Uterus (tissue), 4 donors: ENCODE data around the gene LPCAT1. TPM values are rescaled to one million over a fixed set of nuclear protein-coding genes. Genes with fewer than 3 reads are reported as not detected.
"Not testable (repeated sequence)": the region's sequence is repeated elsewhere in the genome, so short reads cannot be mapped to it uniquely, and the experiment has no call there.

ENCODE experiments used
- DNase-seq, 2 donors: peaks; one replicate each; pipeline ENCODE4 v3.0.0-alpha.2; 2019 to 2020
- H3K27ac ChIP-seq, 2 donors: fragments of 200-600 bp; sonication (generic); 1 replicate in 1 of 2; 2 replicates in 1 of 2; pipeline ENCODE4 v1.5.1; 2016 to 2018
- H3K27me3 ChIP-seq, 2 donors: fragments of 200-600 bp; sonication (generic); one replicate each; pipeline ENCODE4 v1.5.1; 2018 to 2019; ENCODE audit warnings: control low read depth in 1 of 2
- H3K36me3 ChIP-seq, 2 donors: fragments of 200-600 bp; sonication (generic); one replicate each; pipeline ENCODE4 v1.5.1; 2019; ENCODE audit warnings: control low read depth in 1 of 2
- H3K4me1 ChIP-seq, 2 donors: fragments of 200-600 bp; sonication (generic); one replicate each; pipeline ENCODE4 v1.5.1; 2018 to 2019; ENCODE audit warnings: control low read depth in 1 of 2
- H3K4me3 ChIP-seq, 2 donors: fragments of 200-600 bp; sonication (generic); 1 replicate in 1 of 2; 2 replicates in 1 of 2; pipeline ENCODE4 v1.5.1; 2018 to 2019; ENCODE audit warnings: mild to moderate bottlenecking in 1 of 2
- H3K9me3 ChIP-seq, 2 donors: fragments of 200-600 bp; sonication (generic); one replicate each; pipeline ENCODE4 v1.5.1; 2019; ENCODE audit warnings: control low read depth in 1 of 2
- POLR2A ChIP-seq, 2 donors: fragments of 450-650 bp; IDR thresholded peaks; one replicate each; pipeline ENCODE4 v1.6.1; 2016; ENCODE audit warnings: antibody characterized with exemption in 2 of 2, mild to moderate bottlenecking in 1 of 2, moderate library complexity in 1 of 2
- intact Hi-C: fragments of 100-400 bp; cut with DNase I; formaldehyde crosslinking; loops from one replicate; pipeline ENCODE4 v1.15.1; 2023; ENCODE audit warnings: low total_unique reads
- total RNA-seq, 4 donors: library from RNA; depleted of rRNA in 3 of 4; stranded (reverse); fragments of >200 nt in 3 of 4; gene quantifications; one replicate each; pipeline versions ENCODE4 v1.1.0 to v1.2.4, GENCODE V29; 2014 to 2023
- TF ChIP-seq, protein P1 (sequence below), 4 experiments: fragments of 200-600 bp in 2 of 4; fragments of 450-650 bp in 2 of 4; sonication (generic) in 2 of 4; IDR thresholded peaks; one replicate each; pipeline ENCODE4 v1.5.1; 2016 to 2019; ENCODE audit warnings: antibody characterized with exemption in 4 of 4, mild to moderate bottlenecking in 2 of 4, moderate library complexity in 1 of 4
- donor health status: DM: yes; HTN: yes; CAD: no.

The LPCAT1 gene
- total RNA-seq, 4 donors from 2014 or later: 21.5 to 51.0 (median 40.0) TPM

DNA sequence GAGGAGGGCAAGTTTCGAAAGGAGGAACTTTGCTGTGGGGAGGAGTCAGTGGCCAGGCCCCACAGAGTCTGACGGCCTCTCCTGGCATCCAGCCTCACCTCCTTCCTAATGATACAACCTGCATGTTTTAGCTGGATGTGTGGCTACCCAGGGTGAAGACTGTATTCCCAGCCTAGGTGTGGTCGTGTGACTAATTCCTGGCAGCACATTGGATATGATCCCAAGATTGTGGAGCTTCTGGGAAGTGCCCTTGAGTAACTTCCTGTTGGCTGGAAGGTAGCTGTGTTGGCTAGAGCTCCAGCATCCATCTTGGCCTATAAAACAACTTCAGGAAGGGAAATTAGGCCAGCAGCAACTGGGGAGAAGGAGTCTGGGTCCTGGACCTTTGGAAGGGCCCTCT is 19.0 kb upstream of the LPCAT1 start:
- Histone ChIP-seq H3K4me3 (no peak overlapping the region), H3K36me3 (no peaks in the 10 kb centered on the region), H3K27ac (no peak overlapping the region), H3K4me1 (no peaks in the 10 kb centered on the region), H3K9me3 (no peaks in the 10 kb centered on the region), H3K27me3 (no peaks in the 10 kb centered on the region)
- intact Hi-C loops: no loop called here
- TF ChIP-seq, protein P1, sequence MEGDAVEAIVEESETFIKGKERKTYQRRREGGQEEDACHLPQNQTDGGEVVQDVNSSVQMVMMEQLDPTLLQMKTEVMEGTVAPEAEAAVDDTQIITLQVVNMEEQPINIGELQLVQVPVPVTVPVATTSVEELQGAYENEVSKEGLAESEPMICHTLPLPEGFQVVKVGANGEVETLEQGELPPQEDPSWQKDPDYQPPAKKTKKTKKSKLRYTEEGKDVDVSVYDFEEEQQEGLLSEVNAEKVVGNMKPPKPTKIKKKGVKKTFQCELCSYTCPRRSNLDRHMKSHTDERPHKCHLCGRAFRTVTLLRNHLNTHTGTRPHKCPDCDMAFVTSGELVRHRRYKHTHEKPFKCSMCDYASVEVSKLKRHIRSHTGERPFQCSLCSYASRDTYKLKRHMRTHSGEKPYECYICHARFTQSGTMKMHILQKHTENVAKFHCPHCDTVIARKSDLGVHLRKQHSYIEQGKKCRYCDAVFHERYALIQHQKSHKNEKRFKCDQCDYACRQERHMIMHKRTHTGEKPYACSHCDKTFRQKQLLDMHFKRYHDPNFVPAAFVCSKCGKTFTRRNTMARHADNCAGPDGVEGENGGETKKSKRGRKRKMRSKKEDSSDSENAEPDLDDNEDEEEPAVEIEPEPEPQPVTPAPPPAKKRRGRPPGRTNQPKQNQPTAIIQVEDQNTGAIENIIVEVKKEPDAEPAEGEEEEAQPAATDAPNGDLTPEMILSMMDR (IDR thresholded peaks at IDR 0.05): no peak
- no peak for TF ChIP-seq POLR2A (IDR thresholded peaks at IDR 0.05)
- peak; percentile 39 to 73 for DNase-seq

DNA sequence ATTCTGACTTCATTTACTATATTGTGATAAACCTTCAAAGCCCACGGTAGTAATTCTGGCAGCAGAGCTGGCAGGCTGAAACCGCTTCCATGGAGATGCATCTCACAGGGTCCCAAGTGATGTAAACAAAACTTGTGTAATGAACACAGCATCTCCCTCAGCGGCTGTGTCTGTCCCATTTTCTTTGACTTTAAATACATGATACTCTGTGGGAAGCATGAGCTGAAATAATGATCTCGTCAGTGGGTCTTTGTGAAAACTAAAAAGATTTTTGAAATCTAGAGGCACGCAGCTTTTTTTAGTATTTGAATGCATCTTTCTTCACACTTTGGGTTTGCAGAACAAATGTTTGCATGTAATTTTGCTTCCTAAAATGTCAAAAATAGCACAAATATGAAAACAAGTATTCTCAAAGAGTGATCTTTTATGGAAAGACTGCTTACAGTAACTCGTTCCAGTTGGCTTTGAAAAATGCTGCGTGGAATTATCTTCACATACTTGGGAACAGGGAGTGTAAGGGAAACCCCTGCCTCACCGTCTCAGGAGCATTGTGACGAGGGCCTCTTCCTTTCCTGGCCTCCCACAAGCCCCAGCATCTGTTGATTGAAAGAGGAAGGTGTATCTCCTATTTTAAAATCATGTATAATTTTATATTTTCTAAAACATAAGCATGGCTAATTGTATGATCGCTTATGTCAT is 18.1 kb upstream of the LPCAT1 start:
- no peak overlapping the region for H3K4me3 ChIP-seq
- peak overlapping the region; percentile 9 to 37 for H3K27ac ChIP-seq
- DNase-seq: peak; percentile 7 to 11
- intact Hi-C loops: no loop called here
- TF ChIP-seq POLR2A (IDR thresholded peaks at IDR 0.05): no peak
- TF ChIP-seq, protein P1 (IDR thresholded peaks at IDR 0.05): no peak
- no peaks in the 10 kb centered on the region for H3K36me3 ChIP-seq
- H3K4me1 ChIP-seq: no peaks in the 10 kb centered on the region
- no peaks in the 10 kb centered on the region for H3K27me3 ChIP-seq
- no peaks in the 10 kb centered on the region for H3K9me3 ChIP-seq

DNA sequence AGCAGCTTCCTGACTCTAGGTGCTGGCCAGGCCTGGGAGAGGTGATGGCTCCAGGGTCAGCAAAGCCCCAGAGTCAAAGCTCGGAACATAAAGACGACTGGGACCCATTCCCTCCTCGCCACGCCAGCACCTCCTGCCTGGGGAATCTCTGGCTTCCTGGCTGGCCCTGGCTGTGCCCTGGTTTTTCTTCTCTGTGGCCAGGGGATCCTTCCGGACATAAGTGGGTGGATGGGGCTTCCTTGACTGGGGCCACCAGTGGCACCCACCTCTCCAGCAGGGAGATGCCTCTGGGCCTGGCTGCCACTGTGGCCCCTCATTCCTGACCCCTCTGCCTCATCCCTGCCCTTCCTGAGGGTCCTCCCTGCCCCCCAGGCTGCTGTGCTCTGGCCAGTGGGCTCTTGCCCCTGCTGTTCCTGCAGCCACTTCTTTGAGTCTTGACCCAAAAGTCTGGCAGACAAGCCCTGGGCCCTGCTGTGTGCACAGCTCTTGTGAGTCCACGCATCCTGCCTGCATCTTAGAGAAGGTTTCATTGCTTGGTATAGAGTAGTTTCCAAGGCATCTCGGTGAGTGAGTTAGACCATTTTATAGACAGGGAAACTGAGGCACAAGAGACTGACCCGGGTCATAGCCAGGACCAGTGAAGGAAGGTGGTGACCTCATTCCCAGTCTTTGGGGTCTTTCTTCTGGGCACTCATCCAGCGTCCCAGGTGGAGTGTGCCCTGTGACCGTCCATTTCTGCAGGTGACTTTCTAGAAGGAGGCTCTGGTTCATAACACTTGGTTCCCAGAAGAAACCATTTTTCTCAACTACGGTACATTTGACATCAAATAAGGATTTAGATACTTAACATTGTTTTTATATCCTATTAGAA is 17.3 kb upstream of the LPCAT1 start:
- intact Hi-C loops: no loop called here
- TF ChIP-seq, protein P1 (IDR thresholded peaks at IDR 0.05): no peak
- Histone ChIP-seq H3K4me1 (no peaks in the 10 kb centered on the region), H3K9me3 (no peaks in the 10 kb centered on the region), H3K4me3 (no peak overlapping the region), H3K36me3 (no peaks in the 10 kb centered on the region), H3K27ac (no peak overlapping the region), H3K27me3 (no peaks in the 10 kb centered on the region)
- DNase-seq: peak; percentile 7 to 9

DNA sequence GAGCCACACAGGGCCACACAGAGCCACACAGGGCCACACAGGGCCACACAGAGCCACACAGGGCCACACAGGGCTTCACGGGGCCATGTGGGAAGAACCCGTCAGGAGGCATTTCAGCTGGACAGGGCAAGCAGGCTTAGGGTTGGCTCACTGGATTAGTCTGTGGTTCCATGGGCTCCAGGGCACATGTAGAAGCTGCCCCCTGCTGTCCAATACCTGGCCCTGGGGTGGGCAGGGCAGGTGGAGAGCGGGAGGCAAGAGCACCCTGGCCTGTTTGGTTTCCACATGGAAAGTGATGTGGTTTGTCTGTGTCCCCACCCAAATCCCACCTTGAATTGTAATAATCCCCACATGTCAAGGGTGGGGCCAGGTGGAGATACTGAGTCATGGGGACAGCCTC is 16.4 kb upstream of the LPCAT1 start:
- TF ChIP-seq POLR2A (IDR thresholded peaks at IDR 0.05): no peak
- TF ChIP-seq, protein P1 (IDR thresholded peaks at IDR 0.05): no peak

DNA sequence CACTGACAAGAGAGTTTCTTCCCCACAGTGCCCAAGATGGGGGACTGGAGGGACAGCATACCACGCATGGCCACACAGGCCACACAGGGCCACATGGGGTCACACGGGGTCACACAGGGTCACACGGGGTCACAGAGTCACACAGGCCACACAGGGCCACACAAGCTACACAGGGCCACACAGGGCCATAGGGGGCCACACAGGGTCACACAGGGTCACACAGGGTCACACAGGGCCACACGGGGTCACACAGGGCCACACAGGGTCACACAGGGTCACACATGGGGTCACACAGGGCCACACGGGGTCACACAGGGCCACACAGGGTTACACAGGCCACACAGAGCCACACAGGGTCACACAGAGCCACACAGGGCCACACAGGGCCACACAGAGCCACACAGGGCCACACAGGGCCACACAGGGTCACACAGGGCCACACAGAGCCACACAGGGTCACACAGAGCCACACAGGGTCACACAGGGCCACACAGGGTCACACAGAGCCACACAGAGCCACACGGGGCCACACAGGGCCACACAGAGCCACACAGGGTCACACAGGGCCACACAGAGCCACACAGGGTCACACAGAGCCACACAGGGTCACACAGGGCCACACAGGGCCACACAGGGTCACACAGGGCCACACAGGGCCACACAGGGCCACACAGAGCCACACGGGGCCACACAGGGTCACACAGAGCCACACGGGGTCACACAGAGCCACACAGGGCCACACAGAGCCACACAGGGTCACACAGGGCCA is 15.8 kb upstream of the LPCAT1 start:
- H3K9me3 ChIP-seq, H3K27me3 ChIP-seq, H3K4me3 ChIP-seq, H3K27ac ChIP-seq, H3K36me3 ChIP-seq, H3K4me1 ChIP-seq, intact Hi-C loops: not testable (repeated sequence)
- peak; percentile 11 to 15 for DNase-seq

More for the DNA sequence above, 16.4 kb upstream of the LPCAT1 start:
- H3K9me3 ChIP-seq: no peaks in the 10 kb centered on the region
- no peak overlapping the region for H3K4me3 ChIP-seq
- DNase-seq: peak; percentile 6 to 11
- no peaks in the 10 kb centered on the region for H3K4me1 ChIP-seq
- no peaks in the 10 kb centered on the region for H3K36me3 ChIP-seq
- no peak overlapping the region for H3K27ac ChIP-seq
- intact Hi-C loops: no loop called here
- no peaks in the 10 kb centered on the region for H3K27me3 ChIP-seq
